ENCODE results near the gene STARD3.

DNA sequence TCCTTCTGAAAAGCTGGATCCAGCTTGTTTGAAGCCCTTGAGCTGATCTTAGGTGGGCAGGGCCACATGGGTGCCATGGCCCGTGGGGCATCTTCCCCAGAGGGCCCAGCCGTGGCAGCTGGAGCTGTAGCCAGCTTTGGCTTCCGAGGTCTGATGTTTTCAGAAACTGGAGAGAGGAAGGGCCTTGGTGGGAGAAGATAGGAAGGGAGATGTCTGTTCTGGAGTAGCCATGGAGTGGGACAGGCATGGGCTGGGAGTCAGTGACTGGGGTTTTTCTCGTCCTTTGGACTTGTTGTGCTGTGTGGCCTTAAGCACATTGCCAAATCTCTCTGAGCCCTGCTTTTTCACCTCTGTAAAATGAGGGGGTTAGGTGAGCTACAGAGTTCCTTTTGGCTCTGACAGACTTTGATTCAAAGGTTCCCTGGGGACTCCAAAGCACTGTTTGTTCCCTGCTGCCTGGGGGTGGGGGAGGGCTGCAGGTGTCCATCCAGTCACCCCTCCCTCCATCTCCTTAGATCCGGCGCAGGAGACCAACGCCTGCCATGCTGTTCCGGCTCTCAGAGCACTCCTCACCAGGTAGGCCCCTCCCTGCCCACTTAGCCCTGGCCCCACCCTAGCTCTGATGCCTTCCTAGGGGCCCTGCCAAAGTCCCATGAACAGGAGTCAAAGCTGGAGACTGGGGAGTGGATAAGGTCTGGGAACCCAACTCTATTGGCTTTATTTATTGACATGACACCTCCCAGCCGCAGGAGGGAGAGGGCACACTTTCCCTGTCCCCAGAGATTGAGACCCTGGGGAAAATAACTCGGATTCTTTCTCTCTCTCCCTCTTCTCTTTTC is 8.1 kb upstream of the STARD3 start:
- TF ChIP-seq CTCF (IDR thresholded peaks at IDR 0.05) (no peak), POLR2A (IDR thresholded peaks at IDR 0.05) (no peak)

Data from ovary (tissue), 3 donors.